T-helper 1 cell treated with Interleukin-12 subunit alpha and Interleukin-12 subunit beta and Interleukin-4 antibody, amounts not matched to agents 30 ng/mL and 1 ng/mL, for 36 hours (primary cell): Measurements from ENCODE around the gene XPO4. TPM values are rescaled to one million over a fixed set of nuclear protein-coding genes. Genes with fewer than 3 reads are reported as not detected.

ENCODE experiments used
- intact Hi-C: fragments of 100-400 bp; cut with micrococcal nuclease; formaldehyde crosslinking; loops from one replicate; pipeline ENCODE4 v1.15.1; 2024
- total RNA-seq: library from RNA; stranded (reverse); gene quantifications from 2 replicates; pipeline ENCODE4 v1.2.3, GENCODE V29; 2022

The XPO4 gene
- total RNA-seq, 1 donor from 2014 or later, result 25.3 TPM

- intact Hi-C loops, result no loop called here
Measured at GRCh38 chr13:20831933-20832332, 70.6 kb downstream of the XPO4 start.

GRCh38 chr13:20831254-20831653, 71.3 kb downstream of the XPO4 start:
- intact Hi-C loops, result no loop called here

- intact Hi-C loops, result loop anchor here (1.0 to 2.0 kb wide), 9 partner anchors 55 to 646 kb away; partner anchors contain the start of genes CRYL1, EEF1AKMT1, IL17D and XPO4
Measured at GRCh38 chr13:20828539-20829364, 73.8 kb downstream of the XPO4 start.

GRCh38 chr13:20826843-20827560, 75.5 kb downstream of the XPO4 start:
- intact Hi-C loops, result no loop called here

- intact Hi-C loops, result no loop called here
Measured at GRCh38 chr13:20826301-20826700, 76.2 kb downstream of the XPO4 start.

- intact Hi-C loops, result no loop called here
Measured at GRCh38 chr13:20825477-20825875, 77.1 kb downstream of the XPO4 start.

- intact Hi-C loops, result no loop called here
Measured at GRCh38 chr13:20824762-20825476, 77.6 kb downstream of the XPO4 start.

- intact Hi-C loops, result no loop called here
Measured at GRCh38 chr13:20823071-20823470, 79.5 kb downstream of the XPO4 start.

- intact Hi-C loops, result no loop called here
Measured at GRCh38 chr13:20822406-20822805, 80.1 kb downstream of the XPO4 start.

- intact Hi-C loops, result no loop called here
Measured at GRCh38 chr13:20819715-20820114, 82.8 kb downstream of the XPO4 start.

- intact Hi-C loops, result no loop called here
Measured at GRCh38 chr13:20815464-20815863, 87.1 kb downstream of the XPO4 start.

- intact Hi-C loops, result no loop called here
Measured at GRCh38 chr13:20814224-20814910, 88.2 kb downstream of the XPO4 start.

GRCh38 chr13:20812890-20813289, 89.7 kb downstream of the XPO4 start:
- intact Hi-C loops, result no loop called here

GRCh38 chr13:20810808-20811207, 91.7 kb downstream of the XPO4 start:
- intact Hi-C loops, result no loop called here

- intact Hi-C loops, result no loop called here
Measured at GRCh38 chr13:20808874-20809273, 93.7 kb downstream of the XPO4 start.

- intact Hi-C loops, result no loop called here
Measured at GRCh38 chr13:20803180-20803965, 99.2 kb downstream of the XPO4 start.

- intact Hi-C loops, result no loop called here
Measured at GRCh38 chr13:20801707-20802106, 100.8 kb downstream of the XPO4 start.

- intact Hi-C loops, result no loop called here
Measured at GRCh38 chr13:20799726-20800416, 102.7 kb downstream of the XPO4 start.

- intact Hi-C loops, result no loop called here
Measured at GRCh38 chr13:20798027-20798426, 104.5 kb downstream of the XPO4 start.
